ENCODE data around the gene CXCR5. TPM values are rescaled to one million over a fixed set of nuclear protein-coding genes. Genes with fewer than 3 reads are reported as not detected.

The CXCR5 gene
- total RNA-seq, 2 experiments from 2014 or later = 1.5 to 1.6 TPM

GRCh38 chr11:118933486-118933885 is 49.8 kb downstream of the CXCR5 start:
- H3K4me3 Mint-ChIP-seq = no peak overlapping the region
- no peak for DNase-seq
- H3K27me3 Mint-ChIP-seq = no peaks in the 10 kb centered on the region
- H3K27ac Mint-ChIP-seq = peak overlapping the region; percentile 40
- no peaks in the 10 kb centered on the region for H3K36me3 Mint-ChIP-seq
- no peaks in the 10 kb centered on the region for H3K9me3 Mint-ChIP-seq
- peaks cover 18% of the 10 kb centered on the region for H3K4me1 Mint-ChIP-seq

GRCh38 chr11:118935376-118935775 is 51.7 kb downstream of the CXCR5 start:
- H3K27ac Mint-ChIP-seq = no peak overlapping the region
- no peaks in the 10 kb centered on the region for H3K36me3 Mint-ChIP-seq
- H3K27me3 Mint-ChIP-seq = no peaks in the 10 kb centered on the region
- H3K4me3 Mint-ChIP-seq = no peak overlapping the region
- H3K9me3 Mint-ChIP-seq = no peaks in the 10 kb centered on the region
- H3K4me1 Mint-ChIP-seq = peaks cover 30% of the 10 kb centered on the region
- no peak for DNase-seq

DNA sequence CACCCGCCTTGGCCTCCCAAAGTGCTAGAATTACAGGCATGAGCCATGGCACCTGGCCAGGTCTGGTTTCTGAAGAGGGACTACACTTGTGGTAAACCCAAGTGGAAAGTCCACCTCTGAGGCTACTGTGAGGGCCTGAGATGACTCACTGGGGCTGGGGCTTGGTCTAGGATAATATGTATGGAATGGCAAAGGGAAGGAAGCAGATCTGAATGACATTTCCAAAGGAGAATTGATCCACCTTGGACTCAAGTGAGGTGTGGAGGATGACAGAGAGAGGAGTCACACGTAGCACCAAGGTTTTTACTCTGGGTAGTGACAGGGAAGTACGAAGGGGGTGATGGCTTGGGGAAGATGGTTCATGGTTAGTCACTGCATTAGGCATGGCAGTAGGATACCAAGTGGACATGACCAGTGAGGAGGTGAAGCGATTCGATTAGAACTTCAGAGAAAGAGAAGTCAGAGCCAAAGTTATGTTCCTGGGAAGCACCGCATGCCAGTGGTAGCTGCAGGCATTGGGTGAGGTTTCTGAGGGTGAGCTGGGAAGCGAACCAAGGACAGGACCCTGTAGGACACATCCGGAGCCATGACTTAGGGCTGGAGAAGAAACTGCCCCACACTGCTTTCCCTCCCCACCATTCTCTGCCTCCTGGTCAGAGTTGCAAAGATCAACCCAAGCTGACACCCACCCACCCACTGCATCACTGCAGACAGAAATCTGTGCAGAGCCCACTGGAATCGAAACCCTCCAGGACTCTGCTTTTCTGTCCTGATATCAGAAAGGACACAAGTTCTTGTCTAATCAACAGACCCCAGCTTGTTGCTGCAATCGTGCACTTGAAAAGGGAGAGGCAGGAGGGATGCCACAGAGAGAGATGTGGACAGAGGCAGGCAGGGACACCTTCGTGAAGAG is 55.1 kb downstream of the CXCR5 start:
- no peak overlapping the region for H3K27ac Mint-ChIP-seq
- H3K36me3 Mint-ChIP-seq = no peaks in the 10 kb centered on the region
- H3K27me3 Mint-ChIP-seq = no peaks in the 10 kb centered on the region
- peaks cover 30% of the 10 kb centered on the region for H3K4me1 Mint-ChIP-seq
- no peak for DNase-seq
- H3K9me3 Mint-ChIP-seq = no peaks in the 10 kb centered on the region
- H3K4me3 Mint-ChIP-seq = no peak overlapping the region

DNA sequence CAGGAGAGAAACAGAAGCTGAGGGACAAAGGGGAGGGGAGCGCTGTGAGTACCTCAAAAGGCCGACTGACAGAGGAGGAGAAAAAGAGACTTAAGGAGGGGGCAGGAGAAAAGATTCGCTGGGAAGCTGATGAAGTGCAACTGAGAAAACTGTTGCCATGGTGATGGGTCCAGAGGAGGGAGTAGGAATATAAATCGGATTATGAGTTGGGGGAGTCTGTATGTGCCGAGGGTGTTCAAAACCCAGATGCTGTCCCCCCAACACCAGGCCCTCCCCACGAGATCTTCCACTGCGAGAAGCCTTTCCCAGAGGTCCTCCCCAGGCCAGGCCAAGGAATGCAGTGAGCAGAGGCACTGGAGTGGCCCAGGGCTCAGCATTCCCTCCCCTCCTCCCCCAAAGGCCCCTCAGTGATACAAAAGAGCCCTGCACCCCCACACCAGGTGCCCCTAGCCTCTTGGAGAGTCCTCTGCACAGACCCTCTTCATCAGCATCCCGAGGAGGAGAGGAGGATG is 55.8 kb downstream of the CXCR5 start:
- Mint-ChIP-seq H3K27me3 (no peaks in the 10 kb centered on the region), H3K4me3 (no peak overlapping the region), H3K4me1 (peaks cover 30% of the 10 kb centered on the region), H3K36me3 (no peaks in the 10 kb centered on the region), H3K27ac (peak overlapping the region; percentile 80), H3K9me3 (no peaks in the 10 kb centered on the region)
- DNase-seq = no peak

DNA sequence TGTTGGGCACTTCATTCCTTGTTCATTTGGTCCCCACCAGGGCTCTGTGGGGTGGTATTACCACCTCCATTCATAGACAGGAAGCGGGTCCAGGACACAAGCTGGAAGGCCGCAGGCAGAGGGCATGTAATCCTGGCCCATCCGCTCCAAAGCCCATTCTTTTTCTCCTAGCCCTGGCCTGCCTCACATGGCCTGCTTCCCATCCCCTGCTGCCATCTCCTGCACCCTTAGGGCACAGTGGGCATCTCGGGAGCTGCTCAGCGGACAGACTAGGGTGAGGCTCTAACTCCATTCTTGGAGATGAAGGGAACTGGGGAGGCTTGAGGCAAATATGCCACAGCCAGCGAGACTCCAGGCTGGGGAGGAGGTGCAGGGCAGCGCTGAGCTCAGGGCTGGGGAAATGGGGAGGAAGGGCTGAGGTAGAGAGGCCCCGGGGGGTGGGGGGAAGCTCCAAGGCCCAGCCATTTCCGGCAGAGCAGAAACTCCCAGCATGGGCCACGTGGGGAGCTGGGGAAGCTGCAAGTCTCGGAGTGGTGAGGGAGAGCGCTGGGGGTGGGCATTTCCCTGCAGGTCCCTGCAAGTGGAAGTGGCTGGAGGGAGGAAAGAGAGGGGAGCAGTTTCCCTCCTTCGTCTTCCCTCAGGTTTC is 56.4 kb downstream of the CXCR5 start:
- DNase-seq = peak; percentile 72
- Mint-ChIP-seq H3K27ac (peak overlapping the region; percentile 80), H3K9me3 (no peaks in the 10 kb centered on the region), H3K4me3 (peak overlapping the region; percentile 44), H3K27me3 (no peaks in the 10 kb centered on the region), H3K36me3 (no peaks in the 10 kb centered on the region), H3K4me1 (peaks cover 30% of the 10 kb centered on the region)

DNA sequence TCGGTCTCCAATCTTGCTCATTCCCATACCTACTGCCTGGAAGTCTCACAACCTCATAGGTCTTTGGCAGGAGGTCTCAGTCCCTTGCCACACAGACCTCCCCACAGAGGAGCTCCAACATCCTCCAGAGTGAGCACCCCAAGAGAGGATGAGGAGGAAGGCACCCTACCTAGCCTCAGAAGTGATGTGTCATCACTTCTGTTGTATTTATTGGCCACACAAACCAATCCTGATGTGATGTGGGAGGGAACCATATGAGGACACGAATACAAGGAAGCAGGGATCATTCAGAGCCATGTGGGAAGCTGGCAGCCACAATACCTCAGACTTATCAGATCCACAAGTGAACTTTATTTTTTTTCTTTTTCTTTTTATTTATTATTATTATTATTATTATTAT is 63.4 kb downstream of the CXCR5 start:
- H3K4me1 Mint-ChIP-seq = peaks cover 4% of the 10 kb centered on the region
- H3K4me3 Mint-ChIP-seq = no peak overlapping the region
- H3K9me3 Mint-ChIP-seq = no peaks in the 10 kb centered on the region
- no peaks in the 10 kb centered on the region for H3K36me3 Mint-ChIP-seq
- DNase-seq = no peak
- no peaks in the 10 kb centered on the region for H3K27me3 Mint-ChIP-seq
- no peak overlapping the region for H3K27ac Mint-ChIP-seq

Other genes starting within 250 kb of the CXCR5 start
- not detected for gene TREH, start 204.2 kb upstream of the CXCR5 start, total RNA-seq
- 100 to 1,000 TPM; 148 to 150 TPM for gene DDX6, start 92.7 kb upstream of the CXCR5 start, total RNA-seq
- gene BCL9L, start 42.0 kb downstream of the CXCR5 start, total RNA-seq = 10 to 100 TPM; 34.9 to 38.8 TPM
- under 1 TPM; 0.48 to 0.49 TPM for gene UPK2, start 72.4 kb downstream of the CXCR5 start, total RNA-seq
- not detected for gene FOXR1, start 87.9 kb downstream of the CXCR5 start, total RNA-seq
- 10 to 100 TPM; 24.8 to 28.3 TPM for gene CENATAC, start 114.2 kb downstream of the CXCR5 start, total RNA-seq
- gene RPS25, start 134.5 kb downstream of the CXCR5 start, total RNA-seq = 1,000 to 10,000 TPM; 1,524 to 1,591 TPM
- 100 to 1,000 TPM; 114 to 127 TPM for gene TRAPPC4, start 134.9 kb downstream of the CXCR5 start, total RNA-seq
- 10 to 100 TPM; 28.2 to 30.1 TPM for gene SLC37A4, start 147.0 kb downstream of the CXCR5 start, total RNA-seq
- gene HYOU1, start 173.3 kb downstream of the CXCR5 start, total RNA-seq = 100 to 1,000 TPM; 121 to 125 TPM
- gene VPS11, start 183.9 kb downstream of the CXCR5 start, total RNA-seq = 10 to 100 TPM; 19.2 to 20.2 TPM
- gene HMBS, start 201.0 kb downstream of the CXCR5 start, total RNA-seq = 10 to 100 TPM; 42.1 to 43.0 TPM
- gene DPAGT1, start 218.0 kb downstream of the CXCR5 start, total RNA-seq = 10 to 100 TPM; 58.3 to 63.6 TPM
- gene C2CD2L, start 223.5 kb downstream of the CXCR5 start, total RNA-seq = 10 to 100 TPM; 19.3 to 20.0 TPM
- gene HINFP, start 237.7 kb downstream of the CXCR5 start, total RNA-seq = 10 to 100 TPM; 20.3 to 21.5 TPM